Panc1 (cell line): Measurements from ENCODE around the gene ISG20L2. TPM values are rescaled to one million over a fixed set of nuclear protein-coding genes. Genes with fewer than 3 reads are reported as not detected.

Experiments
- ATAC-seq: fragments of 200-7000 bp; cut with Tn5 transposase; 2 replicates; pipeline ENCODE4 v1.9.1; 2020; ENCODE audit warnings: mild to moderate bottlenecking, moderate library complexity
- BruUV-seq: library from RNA; stranded (reverse); fragments of 400-500 nt; replicated peaks from 2 replicates; lab custom pipeline; 2021; lab: Mats Ljungman, UMichigan
- CTCF ChIA-PET: fragments of 300-600 bp; sonication (Branson Sonifier 250); formaldehyde crosslinking; loops from one replicate; lab custom pipeline; 2022; ENCODE audit warnings: antibody characterized with exemption; lab: Charles Lee
- POLR2A ChIA-PET: fragments of 300-600 bp; sonication (Branson Sonifier 250); formaldehyde crosslinking; loops from one replicate; lab custom pipeline; 2022; ENCODE audit warnings: antibody characterized with exemption; lab: Charles Lee
- DNase-seq: peaks from one replicate; pipeline ENCODE4 v3.0.0-alpha.2; 2010; ENCODE audit warnings: low read depth, low spot score
- H3K27ac ChIP-seq: 2 replicates; pipeline ENCODE4 v1.5.1; 2011; ENCODE audit warnings: mild to moderate bottlenecking, low read length, inconsistent platforms
- H3K27me3 ChIP-seq: fragments of 200-500 bp; sonication (Bioruptor generic); 2 replicates; pipeline ENCODE4 v1.6.0; 2014; ENCODE audit warnings: low read length, inconsistent platforms; ENCODE audit not compliant: control insufficient read depth, insufficient read depth
- H3K36me3 ChIP-seq: fragments of 200-500 bp; sonication (Bioruptor generic); 2 replicates; pipeline ENCODE4 v1.5.1; 2014; ENCODE audit warnings: inconsistent platforms, mild to moderate bottlenecking, low read length, moderate library complexity; ENCODE audit not compliant: control insufficient read depth, insufficient read depth
- H3K4me1 ChIP-seq: 2 replicates; pipeline ENCODE4 v1.5.1; 2011; ENCODE audit warnings: inconsistent platforms, mild to moderate bottlenecking, low read length, moderate library complexity; ENCODE audit not compliant: control insufficient read depth, insufficient read depth
- H3K4me3 ChIP-seq, 2 experiments: 2 replicates each; pipeline ENCODE4 v1.5.1; 2011 to 2012; ENCODE audit warnings: low read depth in 2 of 2, low read length in 2 of 2, mild to moderate bottlenecking in 2 of 2, inconsistent platforms in 1 of 2, moderate library complexity in 1 of 2
- H3K9me3 ChIP-seq: fragments of 200-500 bp; sonication (Bioruptor generic); 2 replicates; pipeline ENCODE4 v1.5.1; 2014; ENCODE audit warnings: low read depth, mild to moderate bottlenecking, inconsistent platforms, low read length, moderate library complexity; ENCODE audit not compliant: control insufficient read depth, insufficient read depth
- CTCF ChIP-seq: fragments of 450-650 bp; IDR thresholded peaks from 2 replicates; pipeline ENCODE4 v1.5.1; 2017; ENCODE audit warnings: mild to moderate bottlenecking
- POLR2AphosphoS5 ChIP-seq: IDR thresholded peaks from 2 replicates; pipeline ENCODE4 v1.6.1; 2012; ENCODE audit warnings: mild to moderate bottlenecking, low read depth, low read length, moderate library complexity
- REST ChIP-seq, 2 experiments: IDR thresholded peaks; 2 replicates each; pipeline ENCODE4 v1.6.1; 2011 to 2012; ENCODE audit warnings: low read depth in 2 of 2, control low read depth in 1 of 2, low read length in 1 of 2, mild to moderate bottlenecking in 1 of 2, moderate library complexity in 1 of 2; ENCODE audit not compliant: insufficient read depth in 1 of 2
- SIN3A ChIP-seq: IDR thresholded peaks from 2 replicates; pipeline ENCODE4 v1.6.1; 2012; ENCODE audit warnings: low read depth, mild to moderate bottlenecking, low read length, moderate library complexity, borderline replicate concordance; ENCODE audit not compliant: insufficient read depth
- TCF7L2 ChIP-seq: IDR thresholded peaks from 2 replicates; pipeline ENCODE4 v1.6.1; 2011; ENCODE audit warnings: mild to moderate bottlenecking, low read depth, low read length, inconsistent platforms
- in situ Hi-C: cut with HindIII; loops from 2 replicates; pipeline ENCODE4 v1.10.0; 2016; ENCODE audit warnings: low sequenced_read_pairs, low pct_unique_long_range_greater_than_20kb
- intact Hi-C: fragments of 100-400 bp; cut with micrococcal nuclease; formaldehyde crosslinking; loops from one replicate; pipeline ENCODE4 v1.10.0; 2022; ENCODE audit not compliant: unreplicated experiment
- total RNA-seq: library from RNA; stranded (reverse); gene quantifications from one replicate; pipeline ENCODE4 v1.2.1, GENCODE V29; 2021; ENCODE audit not compliant: unreplicated experiment

Gene ISG20L2
- total RNA-seq, 1 experiment from 2014 or later, result 40.6 TPM

GRCh38 chr1:156738407-156738806 is 9.8 kb upstream of the ISG20L2 start:
- in situ Hi-C loops (no loop called here), intact Hi-C loops (no loop called here)
- POLR2A ChIA-PET, result no interaction called here
- DNase-seq, result no peak
- BruUV-seq, result no TSS peak
- Histone ChIP-seq H3K27me3 (no peaks in the 10 kb centered on the region), H3K27ac (no peak overlapping the region), H3K9me3 (no peaks in the 10 kb centered on the region), H3K4me1 (peaks cover 22% of the 10 kb centered on the region), H3K36me3 (peaks cover 13% of the 10 kb centered on the region), H3K4me3 (no peak overlapping the region)
- no peak for ATAC-seq
- CTCF ChIA-PET, result no interaction called here
- TF ChIP-seq REST (IDR thresholded peaks at IDR 0.05; ENCODE audit: insufficient read depth in 1 of 2, low read depth in 2 of 2, low read length in 1 of 2) (no peak), TCF7L2 (no peak), POLR2AphosphoS5 (no peak), CTCF (no peak), SIN3A (no peak)

GRCh38 chr1:156733989-156734584 is 5.5 kb upstream of the ISG20L2 start:
- Histone ChIP-seq H3K4me3 (no peak overlapping the region), H3K27me3 (no peaks in the 10 kb centered on the region), H3K27ac (no peak overlapping the region), H3K36me3 (no peaks in the 10 kb centered on the region; the same call in 1 of the 2 replicates), H3K9me3 (no peaks in the 10 kb centered on the region), H3K4me1 (peaks cover 5% of the 10 kb centered on the region)
- TF ChIP-seq SIN3A, result no peak
- no peak for TF ChIP-seq TCF7L2
- no peak for TF ChIP-seq CTCF
- TF ChIP-seq POLR2AphosphoS5, result no peak
- no peak for TF ChIP-seq REST (IDR thresholded peaks at IDR 0.05; ENCODE audit: insufficient read depth in 1 of 2, low read depth in 2 of 2, low read length in 1 of 2)
- DNase-seq (no peak), ATAC-seq (no peak)
- in situ Hi-C loops (no loop called here), intact Hi-C loops (no loop called here)
- BruUV-seq, result no TSS peak
- CTCF ChIA-PET, result no interaction called here
- POLR2A ChIA-PET, result interaction anchor here (0.6 to 0.7 kb wide), 2 partner anchors 25 to 802 kb away, joined by 3 to 15 read pairs; no protein-coding TSS in a partner anchor
